K562 (cell line): ENCODE measurements around the gene COL8A2. TPM values are rescaled to one million over a fixed set of nuclear protein-coding genes. Genes with fewer than 3 reads are reported as not detected.

Source experiments
- CTCF ChIP-seq, 3 experiments: IDR thresholded peaks in 2 of 3; conservative IDR thresholded peaks in 1 of 3; 2 replicates each; pipeline ENCODE4 v1.5.1; 2011 to 2012; ENCODE audit warnings: low read length in 3 of 3, mild to moderate bottlenecking in 3 of 3, control low read depth in 2 of 3, improper control_type of control experiment in 1 of 3, inconsistent platforms in 1 of 3, low read depth in 1 of 3, mixed read lengths in 1 of 3, moderate library complexity in 1 of 3; ENCODE audit not compliant: insufficient read depth in 2 of 3
- ETV1 ChIP-seq: fragments of 450-650 bp; conservative IDR thresholded peaks from 2 replicates; pipeline ENCODE4 v1.6.1; 2016; ENCODE audit warnings: missing genetic modification characterization, control low read depth, low read depth, missing compliant biosample characterization
- ETV5 ChIP-seq: sonication (generic); formaldehyde crosslinking; IDR thresholded peaks from 2 replicates; pipeline ENCODE4 v1.4.0; 2020; ENCODE audit warnings: low read depth, mild to moderate bottlenecking, missing genetic modification reagents
- MAX ChIP-seq: sonication (generic); formaldehyde crosslinking; IDR thresholded peaks from 2 replicates; pipeline ENCODE4 v1.9.0; 2022; ENCODE audit warnings: mild to moderate bottlenecking, missing genetic modification reagents
- NR4A1 ChIP-seq, 2 experiments: fragments of 250-450 bp in 1 of 2; fragments of 450-650 bp in 1 of 2; sonication (Bioruptor Pico) in 1 of 2; IDR thresholded peaks; 2 replicates each; pipeline versions ENCODE4 v1.4.0 to v1.6.1; 2016 to 2020; ENCODE audit warnings: mild to moderate bottlenecking in 2 of 2, missing compliant biosample characterization in 1 of 2, missing genetic modification characterization in 1 of 2, moderate library complexity in 1 of 2
- PHF20 ChIP-seq: fragments of 450-650 bp; IDR thresholded peaks from 2 replicates; pipeline ENCODE4 v1.6.1; 2018; ENCODE audit not compliant: partially characterized antibody
- RAD21 ChIP-seq, 2 experiments: fragments of 250-450 bp in 1 of 2; fragments of 450-650 bp in 1 of 2; sonication (Bioruptor Pico) in 1 of 2; formaldehyde crosslinking in 1 of 2; IDR thresholded peaks in 1 of 2; conservative IDR thresholded peaks in 1 of 2; 2 replicates each; pipeline versions ENCODE4 v1.4.0 to v1.8.0; 2020 to 2022; ENCODE audit warnings: mild to moderate bottlenecking in 2 of 2, moderate library complexity in 1 of 2
- TFAP4 ChIP-seq: sonication (generic); formaldehyde crosslinking; IDR thresholded peaks from 2 replicates; pipeline ENCODE4 v1.8.0; 2022; ENCODE audit warnings: missing genetic modification reagents, mild to moderate bottlenecking, moderate library complexity, borderline replicate concordance
- YY1 ChIP-seq, 3 experiments: IDR thresholded peaks; 2 replicates each; pipeline ENCODE4 v1.6.1; 2011; ENCODE audit warnings: low read length in 2 of 3, mild to moderate bottlenecking in 2 of 3, moderate library complexity in 2 of 3, borderline replicate concordance in 1 of 3, control low read depth in 1 of 3, low read depth in 1 of 3; ENCODE audit not compliant: insufficient read depth in 3 of 3, insufficient replicate concordance in 2 of 3, control insufficient read depth in 1 of 3, insufficient read length in 1 of 3; ENCODE audit errors: extremely low read depth in 1 of 3
- ZNF592 ChIP-seq: fragments of 450-650 bp; IDR thresholded peaks from 2 replicates; pipeline ENCODE4 v1.6.1; 2017; ENCODE audit warnings: antibody characterized with exemption, mild to moderate bottlenecking
- ZNF740 ChIP-seq, 3 experiments: fragments of 200-800 bp in 1 of 3; sonication (Bioruptor generic) in 1 of 3; sonication (generic) in 1 of 3; formaldehyde crosslinking in 1 of 3; IDR thresholded peaks; 2 replicates each; pipeline versions ENCODE4 v1.6.1 to v1.8.0; 2016 to 2022; ENCODE audit warnings: mild to moderate bottlenecking in 2 of 3, missing compliant biosample characterization in 2 of 3, missing genetic modification characterization in 2 of 3, missing genetic modification reagents in 1 of 3
- polyA plus RNA-seq, 8 experiments: library from polyadenylated mRNA; depleted of rRNA in 4 of 8; stranded (reverse) in 5 of 8; unstranded in 3 of 8; fragments of >200 nt; fragmentation: Nextera tagmentation in 2 of 8; fragmentation: Illumina TruSeq in 1 of 8; extraction: Ambion mirVana in 2 of 8; extraction: Trizol in 1 of 8; gene quantifications; 2 replicates each; pipeline versions ENCODE4 v1.2.1 to v1.2.3, GENCODE V29; 2011 to 2014; ENCODE audit warnings: inconsistent platforms in 1 of 8, missing spikeins in 1 of 8
- total RNA-seq, 7 experiments: library from RNA; depleted of rRNA in 6 of 7; stranded (reverse); fragments of >200 nt in 6 of 7; fragmentation: Illumina TruSeq in 2 of 7; extraction: Trizol in 2 of 7; gene quantifications; 2 replicates each; pipeline versions ENCODE4 v1.2.1 to v1.2.3, GENCODE V29; 2011 to 2021; ENCODE audit warnings: low replicate concordance in 1 of 7
- TF ChIP-seq, protein P1 (sequence below): fragments of 250-450 bp; sonication (Bioruptor Pico); IDR thresholded peaks from 2 replicates; pipeline ENCODE4 v1.8.0; 2022; ENCODE audit warnings: moderate library complexity, mild to moderate bottlenecking, inconsistent platforms

Gene COL8A2
- total and polyA plus RNA-seq, 9 of the 15 experiments (the other 6 are each of a cell fraction or from before 2014, with no cell fraction given): 0.03 to 0.14 (median 0.04) TPM; not detected in 5

DNA sequence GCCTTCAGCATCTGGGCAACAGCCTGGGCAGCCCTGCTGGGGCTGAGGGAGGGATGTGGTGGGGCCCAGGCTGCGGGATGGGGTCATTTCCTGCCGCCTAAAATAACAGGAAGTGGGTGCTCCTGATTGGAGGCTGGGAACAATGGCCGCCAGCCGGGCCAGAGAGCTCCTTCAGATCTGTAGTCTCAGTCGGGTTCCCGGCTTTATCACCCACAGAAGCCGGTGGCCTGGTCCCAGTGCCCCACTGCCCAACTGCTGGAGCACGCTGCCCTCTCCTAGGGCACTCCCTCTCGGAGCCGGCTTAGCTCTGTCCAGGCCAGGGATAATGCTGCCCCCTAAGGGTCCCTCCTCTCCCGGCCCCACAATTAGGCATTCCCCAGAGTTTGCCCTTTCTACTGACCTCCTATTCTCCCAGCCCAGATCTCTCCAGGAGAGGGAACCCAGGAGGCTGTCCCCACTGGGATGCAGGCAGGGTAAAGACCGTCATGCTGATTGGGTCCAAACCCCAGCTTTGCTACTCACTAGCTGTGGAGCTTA, 36.0 kb upstream of the COL8A2 start (continued):
- TF ChIP-seq RAD21 (CRISPR knock-in tag; conservative IDR thresholded peaks at IDR 0.05 in 1 of 2, IDR thresholded peaks at IDR 0.05 in 1 of 2) (peak; percentile 13 to 48; a peak in 3 of 4 replicates), CTCF (IDR thresholded peaks at IDR 0.05 in 2 of 3, conservative IDR thresholded peaks at IDR 0.05 in 1 of 3; ENCODE audit: insufficient read depth in 2 of 3, low read depth in 1 of 3, low read length in 3 of 3) (peak; percentile 60 to 76 (median 63)), NR4A1 (CRISPR knock-in tag; IDR thresholded peaks at IDR 0.05) (no peak), NR4A1 (tag; IDR thresholded peaks at IDR 0.05) (peak; percentile 78), PHF20 (peak; percentile 79), MAX (CRISPR knock-in tag) (peak; percentile 77), ETV1 (peak; percentile 86), ZNF740 (CRISPR knock-in tag; IDR thresholded peaks at IDR 0.05) (peak; percentile 59), ZNF740 (tag; IDR thresholded peaks at IDR 0.05) (0 out of 4 replicates have a peak, but pooled peaks of 1 of the 2 experiments have one; percentile 13), ETV5 (CRISPR knock-in tag) (peak; percentile 81), TFAP4 (peak; percentile 60; the same call in 1 of the 2 replicates), ZNF592 (peak; percentile 92), YY1 (IDR thresholded peaks at IDR 0.05; ENCODE audit: borderline replicate concordance in 1 of 3, control insufficient read depth in 1 of 3, extremely low read depth in 1 of 3, insufficient read depth in 3 of 3, insufficient read length in 1 of 3, insufficient replicate concordance in 2 of 3, low read depth in 1 of 3, low read length in 2 of 3) (peak; percentile 75 to 96 (median 92))
- TF ChIP-seq, protein P1, sequence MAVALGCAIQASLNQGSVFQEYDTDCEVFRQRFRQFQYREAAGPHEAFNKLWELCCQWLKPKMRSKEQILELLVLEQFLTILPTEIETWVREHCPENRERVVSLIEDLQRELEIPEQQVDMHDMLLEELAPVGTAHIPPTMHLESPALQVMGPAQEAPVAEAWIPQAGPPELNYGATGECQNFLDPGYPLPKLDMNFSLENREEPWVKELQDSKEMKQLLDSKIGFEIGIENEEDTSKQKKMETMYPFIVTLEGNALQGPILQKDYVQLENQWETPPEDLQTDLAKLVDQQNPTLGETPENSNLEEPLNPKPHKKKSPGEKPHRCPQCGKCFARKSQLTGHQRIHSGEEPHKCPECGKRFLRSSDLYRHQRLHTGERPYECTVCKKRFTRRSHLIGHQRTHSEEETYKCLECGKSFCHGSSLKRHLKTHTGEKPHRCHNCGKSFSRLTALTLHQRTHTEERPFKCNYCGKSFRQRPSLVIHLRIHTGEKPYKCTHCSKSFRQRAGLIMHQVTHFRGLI (CRISPR knock-in tag): no peak
